GM23338 (cell line): Measurements from ENCODE around the gene SMG6. TPM values are rescaled to one million over a fixed set of nuclear protein-coding genes. Genes with fewer than 3 reads are reported as not detected.

Experiments
- ATAC-seq: fragments of 200-7000 bp; cut with Tn5 transposase; 3 replicates; pipeline ENCODE4 v1.9.1; 2020
- DNase-seq: peaks from one replicate; pipeline ENCODE4 v3.0.0-alpha.2; 2015; ENCODE audit warnings: low spot score
- H2AFZ ChIP-seq: fragments of 200-600 bp; sonication (generic); 2 replicates; pipeline ENCODE4 v1.8.0; 2016; ENCODE audit warnings: antibody characterized with exemption, mild to moderate bottlenecking, moderate library complexity
- H3F3A ChIP-seq: fragments of 200-600 bp; sonication (generic); replicated peaks from 2 replicates; pipeline ENCODE4 v1.8.0; 2017; ENCODE audit warnings: antibody characterized with exemption, mixed run types, low read depth
- H3K27ac ChIP-seq: fragments of 200-600 bp; sonication (generic); 2 replicates; pipeline ENCODE4 v1.6.1; 2016; ENCODE audit warnings: low read depth
- H3K27me3 ChIP-seq: fragments of 200-600 bp; sonication (generic); 2 replicates; pipeline ENCODE4 v1.8.0; 2016; ENCODE audit warnings: mild to moderate bottlenecking, mixed run types, moderate library complexity; ENCODE audit not compliant: insufficient read depth
- H3K36me3 ChIP-seq: fragments of 200-600 bp; sonication (generic); 2 replicates; pipeline ENCODE4 v1.8.0; 2016; ENCODE audit warnings: mild to moderate bottlenecking; ENCODE audit not compliant: insufficient read depth
- H3K4me1 ChIP-seq: fragments of 200-600 bp; sonication (generic); 2 replicates; pipeline ENCODE4 v1.8.0; 2016; ENCODE audit warnings: mild to moderate bottlenecking, moderate library complexity; ENCODE audit not compliant: insufficient read depth
- H3K4me2 ChIP-seq: fragments of 200-600 bp; sonication (generic); 2 replicates; pipeline ENCODE4 v1.7.1; 2017; ENCODE audit warnings: mixed run types
- H3K4me3 ChIP-seq: fragments of 200-600 bp; sonication (generic); 2 replicates; pipeline ENCODE4 v1.6.1; 2016; ENCODE audit warnings: mixed run types
- H3K79me2 ChIP-seq: fragments of 200-600 bp; sonication (generic); replicated peaks from 2 replicates; pipeline ENCODE4 v1.8.0; 2017; ENCODE audit warnings: mild to moderate bottlenecking; ENCODE audit not compliant: insufficient read depth
- H3K9me2 ChIP-seq: fragments of 200-600 bp; sonication (generic); 2 replicates; pipeline ENCODE4 v1.8.0; 2017; ENCODE audit not compliant: insufficient read depth
- H4K20me1 ChIP-seq: fragments of 200-600 bp; sonication (generic); replicated peaks from 2 replicates; pipeline ENCODE4 v1.8.0; 2017; ENCODE audit warnings: mild to moderate bottlenecking; ENCODE audit not compliant: insufficient read depth
- H3K27ac Mint-ChIP-seq: 2 replicates; pipeline ENCODE4 v1.8.0; 2020; ENCODE audit warnings: inconsistent platforms, mild to moderate bottlenecking, moderate library complexity, mixed read lengths
- H3K27me3 Mint-ChIP-seq: 3 replicates; pipeline ENCODE4 v1.8.0; 2022; ENCODE audit warnings: low read depth, mild to moderate bottlenecking, moderate library complexity, mixed read lengths, inconsistent platforms; ENCODE audit not compliant: insufficient read depth, poor library complexity
- H3K36me3 Mint-ChIP-seq: 3 replicates; pipeline ENCODE4 v1.8.0; 2021; ENCODE audit warnings: low read depth, mild to moderate bottlenecking, inconsistent platforms, moderate library complexity, mixed read lengths
- H3K4me1 Mint-ChIP-seq: 3 replicates; pipeline ENCODE4 v1.8.0; 2020; ENCODE audit warnings: mild to moderate bottlenecking, inconsistent platforms, mixed read lengths
- H3K4me3 Mint-ChIP-seq: 3 replicates; pipeline ENCODE4 v1.8.0; 2021; ENCODE audit warnings: moderate library complexity, mild to moderate bottlenecking, inconsistent platforms, mixed read lengths
- H3K9me3 Mint-ChIP-seq: 3 replicates; pipeline ENCODE4 v1.8.0; 2020; ENCODE audit warnings: moderate library complexity, mild to moderate bottlenecking, inconsistent platforms, mixed read lengths
- CTCF ChIP-seq, 2 experiments: fragments of 200-600 bp in 1 of 2; sonication (generic) in 1 of 2; conservative IDR thresholded peaks; 2 replicates each; pipeline versions ENCODE4 v1.5.1 to v1.6.1; 2016 to 2017; ENCODE audit warnings: antibody characterized with exemption in 2 of 2, low read depth in 2 of 2, mild to moderate bottlenecking in 2 of 2, moderate library complexity in 1 of 2
- ETS1 ChIP-seq: IDR thresholded peaks from 2 replicates; pipeline ENCODE4 v1.6.1; 2016; ENCODE audit warnings: antibody characterized with exemption
- EZH2phosphoT487 ChIP-seq: fragments of 200-600 bp; sonication (generic); IDR thresholded peaks from one replicate; pipeline ENCODE4 v1.8.1; 2018; ENCODE audit warnings: antibody characterized with exemption; ENCODE audit not compliant: unreplicated experiment
- ZNF114 ChIP-seq: fragments of 250-450 bp; sonication (Bioruptor Pico); IDR thresholded peaks from 2 replicates; pipeline ENCODE4 v1.5.0; 2020; ENCODE audit warnings: mild to moderate bottlenecking, moderate library complexity
- ZNF462 ChIP-seq: fragments of 250-450 bp; sonication (Bioruptor Pico); IDR thresholded peaks from 2 replicates; pipeline ENCODE4 v1.5.0; 2020; ENCODE audit warnings: mild to moderate bottlenecking, moderate library complexity
- polyA plus RNA-seq: library from polyadenylated mRNA; unstranded; fragments of >200 nt; fragmentation: Nextera tagmentation; extraction: Ambion mirVana; gene quantifications from 2 replicates; pipeline ENCODE4 v1.2.1, GENCODE V29; 2016
- total RNA-seq: library from RNA; depleted of rRNA; stranded (reverse); fragments of >200 nt; shearing (Covaris generic); gene quantifications from 2 replicates; pipeline ENCODE4 v1.2.3, GENCODE V29; 2014

The SMG6 gene
- total and polyA plus RNA-seq, 2 experiments from 2014 or later, result 10.4 to 43.1 TPM

- H4K20me1 ChIP-seq, result no peaks in the 10 kb centered on the region
- no peaks in the 10 kb centered on the region; the same call in 1 of the 2 replicates for H3K4me1 ChIP-seq
- Mint-ChIP-seq H3K27me3 (peaks cover 50% of the 10 kb centered on the region), H3K36me3 (no peaks in the 10 kb centered on the region), H3K4me1 (peaks cover 5% of the 10 kb centered on the region; the same call in 2 of the 3 replicates), H3K27ac (no peak overlapping the region), H3K4me3 (no peak overlapping the region), H3K9me3 (no peaks in the 10 kb centered on the region; the same call in 2 of the 3 replicates)
- H3K4me2 ChIP-seq, result no peak overlapping the region
- no peak for TF ChIP-seq EZH2phosphoT487
- no peak for TF ChIP-seq ZNF462
- no peak for TF ChIP-seq ETS1
- peaks cover 39% of the 10 kb centered on the region for H3K27me3 ChIP-seq
- H2AFZ ChIP-seq, result no peak overlapping the region
- H3K36me3 ChIP-seq, result no peaks in the 10 kb centered on the region
- H3K4me3 ChIP-seq, result no peak overlapping the region
- no peak for DNase-seq
- no peaks in the 10 kb centered on the region for H3K9me2 ChIP-seq
- no peaks in the 10 kb centered on the region for H3K79me2 ChIP-seq
- ATAC-seq, result no peak
- H3F3A ChIP-seq, result no peaks in the 10 kb centered on the region
- H3K27ac ChIP-seq, result no peak overlapping the region
These were observed 286.2 kb downstream of the SMG6 start for GRCh38 chr17:2017274-2017941.

GRCh38 chr17:2016494-2016893 is 287.1 kb downstream of the SMG6 start:
- Histone ChIP-seq H3K79me2 (no peaks in the 10 kb centered on the region), H3K9me2 (no peaks in the 10 kb centered on the region), H3F3A (no peaks in the 10 kb centered on the region; the same call in 1 of the 2 replicates), H3K27me3 (peaks cover 32% of the 10 kb centered on the region; the same call in 1 of the 2 replicates), H3K4me2 (no peak overlapping the region), H4K20me1 (no peaks in the 10 kb centered on the region), H3K36me3 (no peaks in the 10 kb centered on the region), H2AFZ (no peak overlapping the region), H3K27ac (no peak overlapping the region), H3K4me1 (peaks cover 8% of the 10 kb centered on the region; the same call in 1 of the 2 replicates), H3K4me3 (no peak overlapping the region)
- Mint-ChIP-seq H3K4me1 (peaks cover 13% of the 10 kb centered on the region), H3K27me3 (peaks cover 46% of the 10 kb centered on the region), H3K27ac (no peak overlapping the region), H3K36me3 (no peaks in the 10 kb centered on the region), H3K4me3 (no peak overlapping the region), H3K9me3 (no peaks in the 10 kb centered on the region; the same call in 2 of the 3 replicates)
- DNase-seq, result no peak
- no peak for ATAC-seq
- no peak for TF ChIP-seq ZNF114 (CRISPR knock-in tag)
- no peak for TF ChIP-seq CTCF (conservative IDR thresholded peaks at IDR 0.05; ENCODE audit: low read depth in 2 of 2)
